Heart left ventricle (tissue), 13 donors: ENCODE measurements around the gene GTF3C1.

Experiments used
- CTCF ChIP-seq, 12 donors: fragments of 200-600 bp; sonication (generic) in 4 of 12; IDR thresholded peaks; one replicate each; pipeline versions ENCODE4 v1.5.0 to v1.8.0; 2018 to 2022; ENCODE audit warnings: antibody characterized with exemption in 12 of 12, mild to moderate bottlenecking in 5 of 12
- POLR2A ChIP-seq, 2 donors: fragments of 450-650 bp; IDR thresholded peaks; one replicate each; pipeline ENCODE4 v1.6.1; 2017; ENCODE audit warnings: antibody characterized with exemption in 2 of 2, mild to moderate bottlenecking in 2 of 2, moderate library complexity in 2 of 2
- donor health status: ischemic (EF 13 %, LVEDD 7.1; RV severe dilation, severe dysfunction).
- donor health status: DM: no; HTN: yes; CAD: no.
- donor health status: DM: no; HTN: no; CAD: no.
- donor health status: ischemic (EF 25% LVEDD 6.9; RV normal size, moderate dysfunction).
- donor health status: ischemic (EF 25% LVEDD 5.7; RV mildly dilated, moderate dysfunction).
- donor health status: ischemic (EF 35%, LVEDD 5.7; RV mildly dilated, moderate dysfunction).
- donor health status: nonischemic (EF 11% LVEDD 7.7; RV severe dilation, severe dysfunction).
- donor health status: DM: yes; HTN: yes; CAD: no.
- donor health status: PGD.
- donor health status: ischemic (EF 29% LVEDD 5.4; RV normal size, mild dysfunction).
- donor health status: nonischemic (EF 23%, LVEDD 6.1; RV moderate dilation, normal function).

- TF ChIP-seq CTCF (IDR thresholded peaks at IDR 0.05) (no peak), POLR2A (IDR thresholded peaks at IDR 0.05) (no peak)
Observed at GRCh38 chr16:27549464-27549745, 308 bp downstream of the GTF3C1 start.
